ENCODE measurements around the gene C11orf58.

GRCh38 chr11:16738947-16739815, 734 bp downstream of the C11orf58 start:
- TF ChIP-seq CTCF (IDR thresholded peaks at IDR 0.05; ENCODE audit: low read depth, low read length, poor library complexity, severe bottlenecking) (no peak), EZH2phosphoT487 (IDR thresholded peaks at IDR 0.05; ENCODE audit: borderline replicate concordance, low read length) (no peak)

Data from DOHH2 (cell line).